HL-60 (cell line): ENCODE measurements around the gene OCEL1.

ENCODE experiments used
- GABPA ChIP-seq: IDR thresholded peaks from 2 replicates; pipeline ENCODE4 v1.6.1; 2012; ENCODE audit warnings: low read depth
- POLR2AphosphoS5 ChIP-seq: IDR thresholded peaks from 2 replicates; pipeline ENCODE4 v1.6.1; 2012; ENCODE audit warnings: low read depth
- REST ChIP-seq: IDR thresholded peaks from 2 replicates; pipeline ENCODE4 v1.6.1; 2012; ENCODE audit warnings: low read depth; ENCODE audit not compliant: insufficient replicate concordance
- SPI1 ChIP-seq: IDR thresholded peaks from 2 replicates; pipeline ENCODE4 v1.6.1; 2012; ENCODE audit warnings: low read depth, mild to moderate bottlenecking, borderline replicate concordance
- TF ChIP-seq, protein P1 (sequence below): IDR thresholded peaks from one replicate; pipeline ENCODE4 v1.5.1; 2011; ENCODE audit warnings: low read length, control low read depth, inconsistent platforms; ENCODE audit not compliant: insufficient read depth

GRCh38 chr19:17200408-17201079, 25.5 kb upstream of the OCEL1 start:
- no peak for TF ChIP-seq REST
- TF ChIP-seq, protein P1, sequence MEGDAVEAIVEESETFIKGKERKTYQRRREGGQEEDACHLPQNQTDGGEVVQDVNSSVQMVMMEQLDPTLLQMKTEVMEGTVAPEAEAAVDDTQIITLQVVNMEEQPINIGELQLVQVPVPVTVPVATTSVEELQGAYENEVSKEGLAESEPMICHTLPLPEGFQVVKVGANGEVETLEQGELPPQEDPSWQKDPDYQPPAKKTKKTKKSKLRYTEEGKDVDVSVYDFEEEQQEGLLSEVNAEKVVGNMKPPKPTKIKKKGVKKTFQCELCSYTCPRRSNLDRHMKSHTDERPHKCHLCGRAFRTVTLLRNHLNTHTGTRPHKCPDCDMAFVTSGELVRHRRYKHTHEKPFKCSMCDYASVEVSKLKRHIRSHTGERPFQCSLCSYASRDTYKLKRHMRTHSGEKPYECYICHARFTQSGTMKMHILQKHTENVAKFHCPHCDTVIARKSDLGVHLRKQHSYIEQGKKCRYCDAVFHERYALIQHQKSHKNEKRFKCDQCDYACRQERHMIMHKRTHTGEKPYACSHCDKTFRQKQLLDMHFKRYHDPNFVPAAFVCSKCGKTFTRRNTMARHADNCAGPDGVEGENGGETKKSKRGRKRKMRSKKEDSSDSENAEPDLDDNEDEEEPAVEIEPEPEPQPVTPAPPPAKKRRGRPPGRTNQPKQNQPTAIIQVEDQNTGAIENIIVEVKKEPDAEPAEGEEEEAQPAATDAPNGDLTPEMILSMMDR = no peak
- no peak for TF ChIP-seq POLR2AphosphoS5
- no peak for TF ChIP-seq GABPA
- TF ChIP-seq SPI1 = no peak
